Stomach (tissue), 19 donors: ENCODE measurements around the gene PCDH20. TPM values are rescaled to one million over a fixed set of nuclear protein-coding genes. Genes with fewer than 3 reads are reported as not detected.

ENCODE experiments used
- DNase-seq, 2 donors: peaks; one replicate each; pipeline versions ENCODE4 v3.0.0 to v3.0.0-alpha.2; 2013 to 2019
- H3K27ac ChIP-seq, 5 donors: fragments of 200-600 bp in 4 of 5; sonication (generic) in 4 of 5; one replicate each; pipeline ENCODE4 v1.5.1; 2013 to 2019; ENCODE audit warnings: mild to moderate bottlenecking in 1 of 5, moderate library complexity in 1 of 5
- H3K27me3 ChIP-seq, 3 donors: fragments of 200-600 bp; sonication (generic); one replicate each; pipeline ENCODE4 v1.5.1; 2017 to 2019; ENCODE audit warnings: mixed run types in 1 of 3
- H3K36me3 ChIP-seq, 4 donors: fragments of 200-600 bp; sonication (generic); 1 replicate in 3 of 4; 2 replicates in 1 of 4; pipeline ENCODE4 v1.5.1; 2016 to 2019
- H3K4me1 ChIP-seq, 4 donors: fragments of 200-600 bp; sonication (generic); one replicate each; pipeline ENCODE4 v1.5.1; 2016 to 2019
- H3K4me3 ChIP-seq, 4 donors: fragments of 200-600 bp; sonication (generic) in 3 of 4; one replicate each; pipeline ENCODE4 v1.5.1; 2016 to 2019; ENCODE audit warnings: mild to moderate bottlenecking in 1 of 4
- H3K9me3 ChIP-seq, 4 donors: fragments of 200-600 bp; sonication (generic); one replicate each; pipeline ENCODE4 v1.5.1; 2016 to 2019
- EP300 ChIP-seq: sonication (generic); formaldehyde crosslinking; IDR thresholded peaks from one replicate; pipeline ENCODE4 v1.6.1; 2017; ENCODE audit warnings: antibody characterized with exemption
- POLR2A ChIP-seq, 4 donors: fragments of 450-650 bp; IDR thresholded peaks; one replicate each; pipeline ENCODE4 v1.6.1; 2016; ENCODE audit warnings: antibody characterized with exemption in 4 of 4, control low read depth in 2 of 4, mild to moderate bottlenecking in 1 of 4, moderate library complexity in 1 of 4
- POLR2AphosphoS5 ChIP-seq, 3 donors: sonication (generic); formaldehyde crosslinking; IDR thresholded peaks; one replicate each; pipeline ENCODE4 v1.6.1; 2016; ENCODE audit warnings: antibody characterized with exemption in 3 of 3
- WGBS, 5 donors: extraction: QIAGEN DNeasy Blood & Tissue Kit in 3 of 5; methylation state at CpG; one replicate each; pipeline versions ENCODE4 v1.1.5 to v1.1.7; 2013 to 2018; 5-methylcytosine and 5-hydroxymethylcytosine counted together
- intact Hi-C: fragments of 100-400 bp; cut with DNase I; formaldehyde crosslinking; loops from one replicate; pipeline ENCODE4 v1.15.1; 2023; ENCODE audit warnings: low total_unique reads
- long read RNA-seq, 10 donors: transcript quantifications; one replicate each; lab custom pipeline, GENCODE V29; 2026
- polyA plus RNA-seq, 3 donors: library from polyadenylated mRNA; stranded (reverse); fragments of 200-250 nt; gene quantifications; one replicate each; pipeline ENCODE4 v1.2.3, GENCODE V29; 2013
- total RNA-seq, 5 donors: library from RNA; depleted of rRNA; stranded (reverse); fragments of >200 nt; gene quantifications; one replicate each; pipeline versions ENCODE4 v1.1.0 to v1.2.3, GENCODE V29; 2014 to 2016
- TF ChIP-seq, protein P1 (sequence below), 7 experiments: fragments of 450-650 bp in 4 of 7; fragments of 200-600 bp in 3 of 7; sonication (generic) in 3 of 7; IDR thresholded peaks; one replicate each; pipeline ENCODE4 v1.5.1; 2016 to 2019; ENCODE audit warnings: antibody characterized with exemption in 7 of 7, control low read depth in 2 of 7, mild to moderate bottlenecking in 1 of 7
- donor health status: healthy with polysubstance abuse.
- donor health status: Bipolar disorder and iron deficiency.
- donor health status: healthy.

Gene PCDH20, protein sequence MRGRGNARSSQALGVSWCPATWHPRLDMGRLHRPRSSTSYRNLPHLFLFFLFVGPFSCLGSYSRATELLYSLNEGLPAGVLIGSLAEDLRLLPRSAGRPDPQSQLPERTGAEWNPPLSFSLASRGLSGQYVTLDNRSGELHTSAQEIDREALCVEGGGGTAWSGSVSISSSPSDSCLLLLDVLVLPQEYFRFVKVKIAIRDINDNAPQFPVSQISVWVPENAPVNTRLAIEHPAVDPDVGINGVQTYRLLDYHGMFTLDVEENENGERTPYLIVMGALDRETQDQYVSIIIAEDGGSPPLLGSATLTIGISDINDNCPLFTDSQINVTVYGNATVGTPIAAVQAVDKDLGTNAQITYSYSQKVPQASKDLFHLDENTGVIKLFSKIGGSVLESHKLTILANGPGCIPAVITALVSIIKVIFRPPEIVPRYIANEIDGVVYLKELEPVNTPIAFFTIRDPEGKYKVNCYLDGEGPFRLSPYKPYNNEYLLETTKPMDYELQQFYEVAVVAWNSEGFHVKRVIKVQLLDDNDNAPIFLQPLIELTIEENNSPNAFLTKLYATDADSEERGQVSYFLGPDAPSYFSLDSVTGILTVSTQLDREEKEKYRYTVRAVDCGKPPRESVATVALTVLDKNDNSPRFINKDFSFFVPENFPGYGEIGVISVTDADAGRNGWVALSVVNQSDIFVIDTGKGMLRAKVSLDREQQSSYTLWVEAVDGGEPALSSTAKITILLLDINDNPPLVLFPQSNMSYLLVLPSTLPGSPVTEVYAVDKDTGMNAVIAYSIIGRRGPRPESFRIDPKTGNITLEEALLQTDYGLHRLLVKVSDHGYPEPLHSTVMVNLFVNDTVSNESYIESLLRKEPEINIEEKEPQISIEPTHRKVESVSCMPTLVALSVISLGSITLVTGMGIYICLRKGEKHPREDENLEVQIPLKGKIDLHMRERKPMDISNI
- total RNA-seq (10 to 100 TPM in 1 of 5 donors, 1 to 10 TPM in 2, under 1 TPM in 1, not detected in 1; 0.58 to 18.0 (median 4.1) TPM), polyA plus RNA-seq (under 1 TPM in 2 of 3 donors, not detected in 1; 0.53 to 0.68 TPM)
- long read RNA-seq, donor 1, full-length matches to known transcripts: 1 of 1 reads
- long read RNA-seq, donor 1, partial matches to known transcripts: 0 of 1 reads
- long read RNA-seq, donor 1, other reads (novel, unspliced or antisense): 0 of 1 reads
- long read RNA-seq, donor 2: 0 reads
- long read RNA-seq, donor 3: 0 reads
- long read RNA-seq, donor 4: 0 reads
- long read RNA-seq, donor 5, full-length matches to known transcripts: 1 of 1 reads
- long read RNA-seq, donor 5, partial matches to known transcripts: 0 of 1 reads
- long read RNA-seq, donor 5, other reads (novel, unspliced or antisense): 0 of 1 reads
- long read RNA-seq, donor 6, full-length matches to known transcripts: 1 of 1 reads
- long read RNA-seq, donor 6, partial matches to known transcripts: 0 of 1 reads
- long read RNA-seq, donor 6, other reads (novel, unspliced or antisense): 0 of 1 reads
- long read RNA-seq, donor 7, full-length matches to known transcripts: 3 of 3 reads
- long read RNA-seq, donor 7, partial matches to known transcripts: 0 of 3 reads
- long read RNA-seq, donor 7, other reads (novel, unspliced or antisense): 0 of 3 reads
- long read RNA-seq, donor 8: 0 reads
- long read RNA-seq, donor 9, full-length matches to known transcripts: 2 of 2 reads
- long read RNA-seq, donor 9, partial matches to known transcripts: 0 of 2 reads
- long read RNA-seq, donor 9, other reads (novel, unspliced or antisense): 0 of 2 reads
- long read RNA-seq, donor 10, full-length matches to known transcripts: 2 of 2 reads
- long read RNA-seq, donor 10, partial matches to known transcripts: 0 of 2 reads
- long read RNA-seq, donor 10, other reads (novel, unspliced or antisense): 0 of 2 reads

DNA sequence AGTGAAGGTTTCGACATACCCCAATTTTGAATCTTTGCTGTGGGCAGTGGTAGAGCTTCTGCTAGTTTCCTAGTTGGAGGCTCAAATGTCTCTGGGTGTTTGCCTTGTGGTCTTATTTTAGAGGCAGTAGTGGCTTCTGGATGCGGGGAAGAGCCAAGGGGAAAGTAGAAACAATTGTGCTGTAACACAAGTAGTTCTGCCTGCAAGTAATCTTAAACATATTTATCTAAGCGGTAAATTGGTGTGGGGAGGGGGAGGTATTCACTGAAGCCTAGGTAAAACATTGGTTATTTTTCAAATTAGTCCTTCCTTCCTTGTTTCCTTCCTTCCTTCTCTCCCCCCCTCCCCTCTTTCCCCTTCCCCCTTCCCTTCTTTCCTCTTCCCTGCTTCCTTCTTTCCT lies at the start of gene PCDH20:
TSS of gene PCDH20 (minus strand) at position 101 of the 400 bp plus-strand sequence. CDS start 691 bp downstream, outside the sequence.
- H3K4me1 ChIP-seq: peaks cover 0 to 40% (median 34%) of the 10 kb centered on the region in 4 donors
- TF ChIP-seq EP300 (no peak), POLR2AphosphoS5 (IDR thresholded peaks at IDR 0.05) (no peak), POLR2A (IDR thresholded peaks at IDR 0.05) (no peak)
- TF ChIP-seq, protein P1, sequence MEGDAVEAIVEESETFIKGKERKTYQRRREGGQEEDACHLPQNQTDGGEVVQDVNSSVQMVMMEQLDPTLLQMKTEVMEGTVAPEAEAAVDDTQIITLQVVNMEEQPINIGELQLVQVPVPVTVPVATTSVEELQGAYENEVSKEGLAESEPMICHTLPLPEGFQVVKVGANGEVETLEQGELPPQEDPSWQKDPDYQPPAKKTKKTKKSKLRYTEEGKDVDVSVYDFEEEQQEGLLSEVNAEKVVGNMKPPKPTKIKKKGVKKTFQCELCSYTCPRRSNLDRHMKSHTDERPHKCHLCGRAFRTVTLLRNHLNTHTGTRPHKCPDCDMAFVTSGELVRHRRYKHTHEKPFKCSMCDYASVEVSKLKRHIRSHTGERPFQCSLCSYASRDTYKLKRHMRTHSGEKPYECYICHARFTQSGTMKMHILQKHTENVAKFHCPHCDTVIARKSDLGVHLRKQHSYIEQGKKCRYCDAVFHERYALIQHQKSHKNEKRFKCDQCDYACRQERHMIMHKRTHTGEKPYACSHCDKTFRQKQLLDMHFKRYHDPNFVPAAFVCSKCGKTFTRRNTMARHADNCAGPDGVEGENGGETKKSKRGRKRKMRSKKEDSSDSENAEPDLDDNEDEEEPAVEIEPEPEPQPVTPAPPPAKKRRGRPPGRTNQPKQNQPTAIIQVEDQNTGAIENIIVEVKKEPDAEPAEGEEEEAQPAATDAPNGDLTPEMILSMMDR (IDR thresholded peaks at IDR 0.05): no peak
- no peaks in the 10 kb centered on the region for H3K36me3 ChIP-seq
- no peak for DNase-seq
- intact Hi-C loops: no loop called here
- H3K9me3 ChIP-seq: no peaks in the 10 kb centered on the region
- H3K27ac ChIP-seq: peak within 1 kb of the TSS in 1 of 5 donors; percentile 11
- peak within 1 kb of the TSS; percentile 32 to 52 (median 44) for H3K4me3 ChIP-seq
- 17 to 31% (median 22%) methylated on average over 3 of the region's 3 CpGs for WGBS, 5 donors
- H3K27me3 ChIP-seq: peaks cover 2 to 35% (median 17%) of the 10 kb centered on the region in 3 donors

DNA sequence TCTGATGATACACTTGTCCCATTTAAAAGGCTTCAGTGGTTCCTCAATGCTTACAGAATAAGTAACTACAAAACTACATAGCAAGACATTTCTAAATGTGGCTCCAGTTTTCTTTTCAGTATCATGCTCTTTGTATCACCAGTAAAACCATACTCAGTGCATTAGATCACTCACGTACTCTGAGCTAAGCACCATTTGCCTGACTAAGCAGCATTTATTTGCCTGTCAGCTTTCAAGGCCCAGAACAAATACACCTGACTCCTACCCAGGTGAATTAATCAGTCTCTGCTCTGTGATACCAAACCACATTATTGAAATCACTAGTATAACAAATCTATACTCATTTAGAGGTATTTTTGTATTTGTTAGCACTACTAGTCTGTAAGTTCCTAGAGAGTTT lies 47.4 kb upstream of the PCDH20 start:
- TF ChIP-seq POLR2AphosphoS5 (IDR thresholded peaks at IDR 0.05) (no peak), EP300 (no peak), POLR2A (IDR thresholded peaks at IDR 0.05) (no peak)
- TF ChIP-seq, protein P1 (IDR thresholded peaks at IDR 0.05): no peak
- no peaks in the 10 kb centered on the region for H3K9me3 ChIP-seq
- H3K27ac ChIP-seq: no peak overlapping the region
- 26 to 50% (median 41%) methylated on average over 1 of the region's 1 CpG for WGBS, 5 donors
- peaks cover 0 to 7% (median 0%) of the 10 kb centered on the region in 4 donors for H3K4me1 ChIP-seq
- intact Hi-C loops: no loop called here
- H3K27me3 ChIP-seq: no peaks in the 10 kb centered on the region
- peak in 1 of 2 donors; percentile 76 for DNase-seq
- no peak overlapping the region for H3K4me3 ChIP-seq
- no peaks in the 10 kb centered on the region for H3K36me3 ChIP-seq

DNA sequence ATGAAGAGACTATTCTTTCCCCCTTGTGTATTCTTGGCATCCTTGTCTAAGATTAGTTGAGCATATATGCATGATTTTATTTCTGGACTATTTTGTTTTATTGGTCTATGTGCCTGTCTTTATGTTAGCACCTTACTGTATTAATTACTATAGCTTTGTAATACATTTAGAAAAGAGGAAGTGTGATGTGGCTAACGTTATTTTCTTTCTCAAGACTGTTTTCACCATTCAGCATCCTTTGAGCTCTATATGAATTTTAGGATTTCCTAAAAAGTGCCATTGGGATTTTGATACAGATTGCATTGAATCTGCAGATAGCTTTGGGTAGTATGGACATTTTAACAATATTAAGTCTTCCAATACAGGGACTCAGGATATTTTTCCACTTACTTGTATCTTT lies 37.5 kb upstream of the PCDH20 start:
- no peaks in the 10 kb centered on the region for H3K9me3 ChIP-seq
- H3K27me3 ChIP-seq: no peaks in the 10 kb centered on the region
- H3K4me1 ChIP-seq: no peaks in the 10 kb centered on the region
- no peak for TF ChIP-seq EP300
- TF ChIP-seq, protein P1 (IDR thresholded peaks at IDR 0.05): no peak
- no peak for TF ChIP-seq POLR2AphosphoS5 (IDR thresholded peaks at IDR 0.05)
- no peak for TF ChIP-seq POLR2A (IDR thresholded peaks at IDR 0.05)
- no peaks in the 10 kb centered on the region for H3K36me3 ChIP-seq
- 53 to 68% (median 60%) methylated on average over 1 of the region's 1 CpG for WGBS, 5 donors
- no peak overlapping the region for H3K27ac ChIP-seq
- intact Hi-C loops: no loop called here
- DNase-seq: no peak
- H3K4me3 ChIP-seq: no peak overlapping the region
